NT2/D1 (cell line): Measurements from ENCODE around the gene DGKH.

Source experiments
- SUZ12 ChIP-seq: IDR thresholded peaks from 2 replicates; pipeline ENCODE4 v1.6.1; 2011; ENCODE audit not compliant: insufficient read length, insufficient read depth; ENCODE audit errors: extremely low read depth
- YY1 ChIP-seq: IDR thresholded peaks from 2 replicates; pipeline ENCODE4 v1.6.1; 2011; ENCODE audit not compliant: insufficient read length, insufficient read depth
- ZNF274 ChIP-seq: IDR thresholded peaks from 2 replicates; pipeline ENCODE4 v1.6.1; 2011; ENCODE audit warnings: mild to moderate bottlenecking, low read depth, low read length

- no peak for TF ChIP-seq ZNF274
- TF ChIP-seq YY1 = no peak
- TF ChIP-seq SUZ12 = no peak
These were observed 235.6 kb downstream of the DGKH start for GRCh38 chr13:42284068-42284467.
